NCI-H774 (cell line): Measurements from ENCODE around the gene MAP3K21.
A peak's percentile ranks its signal among the peaks of the same experiment; 100 is the strongest.

Experiments used
- DNase-seq: peaks from one replicate; lab custom pipeline; 2025; lab: John Stamatoyannopoulos, UW

MAP3K21 gene

DNA sequence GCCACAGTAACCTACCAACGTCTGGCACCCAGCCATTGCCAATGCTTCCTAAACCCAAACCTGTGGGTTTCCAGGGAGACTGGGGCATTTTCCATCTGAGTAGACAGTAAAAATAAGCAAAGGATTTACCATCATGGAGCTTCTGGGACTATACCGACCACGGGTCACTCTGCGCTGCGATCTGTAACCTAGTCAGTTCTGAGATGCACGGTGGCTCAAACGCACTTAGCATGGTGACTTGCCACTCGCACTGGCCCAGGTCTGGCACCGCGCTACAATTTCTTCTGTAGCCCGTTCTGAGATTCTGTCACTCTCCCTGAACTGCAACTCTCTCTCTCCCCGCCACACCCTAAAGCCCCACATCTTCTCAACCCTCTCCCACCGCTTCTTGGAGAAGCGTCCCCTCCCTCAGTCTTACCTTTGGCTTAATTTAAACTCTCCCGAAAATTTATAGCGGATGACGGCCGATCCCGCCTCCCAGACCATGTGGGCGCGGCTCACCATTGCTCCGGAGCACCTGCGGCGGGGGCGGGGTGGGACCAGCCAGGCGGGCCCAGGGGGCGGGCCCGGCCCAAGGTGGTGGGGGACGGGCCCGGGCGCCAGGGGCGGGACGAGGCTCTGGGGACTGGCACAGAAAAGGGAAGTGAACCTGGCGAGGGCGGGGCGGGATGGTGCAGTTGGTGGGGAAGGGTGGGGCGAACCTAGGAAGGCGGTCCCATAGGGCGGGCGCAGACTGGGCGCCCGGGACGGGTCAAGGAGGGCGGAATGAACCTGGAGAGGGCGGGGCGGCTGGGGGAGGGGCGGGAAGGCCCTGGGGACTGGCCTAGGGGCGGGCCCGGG lies 493 bp upstream of the MAP3K21 start:
- DNase-seq, result peak; percentile 97

DNA sequence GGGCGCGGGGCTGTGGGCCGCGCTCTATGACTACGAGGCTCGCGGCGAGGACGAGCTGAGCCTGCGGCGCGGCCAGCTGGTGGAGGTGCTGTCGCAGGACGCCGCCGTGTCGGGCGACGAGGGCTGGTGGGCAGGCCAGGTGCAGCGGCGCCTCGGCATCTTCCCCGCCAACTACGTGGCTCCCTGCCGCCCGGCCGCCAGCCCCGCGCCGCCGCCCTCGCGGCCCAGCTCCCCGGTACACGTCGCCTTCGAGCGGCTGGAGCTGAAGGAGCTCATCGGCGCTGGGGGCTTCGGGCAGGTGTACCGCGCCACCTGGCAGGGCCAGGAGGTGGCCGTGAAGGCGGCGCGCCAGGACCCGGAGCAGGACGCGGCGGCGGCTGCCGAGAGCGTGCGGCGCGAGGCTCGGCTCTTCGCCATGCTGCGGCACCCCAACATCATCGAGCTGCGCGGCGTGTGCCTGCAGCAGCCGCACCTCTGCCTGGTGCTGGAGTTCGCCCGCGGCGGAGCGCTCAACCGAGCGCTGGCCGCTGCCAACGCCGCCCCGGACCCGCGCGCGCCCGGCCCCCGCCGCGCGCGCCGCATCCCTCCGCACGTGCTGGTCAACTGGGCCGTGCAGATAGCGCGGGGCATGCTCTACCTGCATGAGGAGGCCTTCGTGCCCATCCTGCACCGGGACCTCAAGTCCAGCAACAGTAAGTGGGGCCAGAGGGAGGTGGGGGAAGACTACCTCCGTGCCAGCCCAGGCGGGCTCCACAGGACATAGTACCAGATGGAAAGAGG lies 808 bp downstream of the MAP3K21 start:
- DNase-seq, result peak; percentile 31

- no peak for DNase-seq
Measured at GRCh38 chr1:233331676-233332519, 4.4 kb downstream of the MAP3K21 start.

- no peak for DNase-seq
Measured at GRCh38 chr1:233333086-233333485, 5.6 kb downstream of the MAP3K21 start.

DNA sequence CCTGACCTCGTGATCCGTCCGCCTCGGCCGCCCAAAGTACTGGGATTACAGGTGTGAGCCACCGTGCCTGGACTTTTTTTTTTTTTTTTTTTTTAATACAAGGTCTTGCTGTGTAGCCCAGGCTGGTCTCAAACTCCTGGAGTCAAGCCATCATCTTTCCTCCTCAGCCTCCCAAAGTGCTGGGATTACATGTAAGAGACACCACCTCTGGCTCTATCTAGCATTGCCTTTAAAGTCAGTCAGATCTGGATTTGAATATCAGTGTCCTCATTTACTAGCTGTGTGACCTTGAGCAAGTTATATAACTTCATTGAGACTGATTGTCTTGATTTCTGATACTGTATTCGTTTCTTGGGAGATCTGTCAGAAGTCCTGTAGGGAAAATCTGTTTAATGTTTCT lies 6.6 kb downstream of the MAP3K21 start:
- no peak for DNase-seq

GRCh38 chr1:233336554-233337456 lies 9.3 kb downstream of the MAP3K21 start:
- no peak for DNase-seq

- DNase-seq, result no peak
Measured at GRCh38 chr1:233337505-233337904, 10.0 kb downstream of the MAP3K21 start.

GRCh38 chr1:233338102-233338501 lies 10.6 kb downstream of the MAP3K21 start:
- DNase-seq, result no peak

DNA sequence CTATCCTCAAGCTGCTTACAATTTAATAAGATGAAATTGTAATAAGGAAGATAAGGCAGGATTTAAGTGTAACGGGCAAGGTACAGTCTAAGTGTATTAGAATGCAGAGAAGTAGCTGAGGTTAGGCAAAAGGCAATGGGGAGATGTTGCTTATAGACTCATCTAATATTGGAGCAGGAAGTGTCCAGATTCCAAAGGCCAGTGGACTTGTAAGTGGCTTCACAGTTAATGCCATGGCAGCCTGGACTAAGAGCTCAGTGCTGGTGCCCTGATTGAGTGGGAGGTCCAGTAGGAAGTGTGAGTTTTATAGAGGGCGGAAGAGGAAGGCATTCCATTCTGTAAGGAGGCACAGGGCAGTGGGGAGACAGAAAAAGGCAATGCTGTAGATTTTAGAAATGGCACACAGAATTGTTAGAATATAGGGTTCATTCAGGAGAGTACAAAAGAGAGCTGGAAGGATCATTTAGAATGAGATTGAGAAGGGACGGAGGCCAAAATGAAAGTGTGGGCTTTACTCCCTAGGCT lies 12.6 kb downstream of the MAP3K21 start:
- DNase-seq, result no peak

- no peak for DNase-seq
Measured at GRCh38 chr1:233340966-233341516, 13.5 kb downstream of the MAP3K21 start.

DNA sequence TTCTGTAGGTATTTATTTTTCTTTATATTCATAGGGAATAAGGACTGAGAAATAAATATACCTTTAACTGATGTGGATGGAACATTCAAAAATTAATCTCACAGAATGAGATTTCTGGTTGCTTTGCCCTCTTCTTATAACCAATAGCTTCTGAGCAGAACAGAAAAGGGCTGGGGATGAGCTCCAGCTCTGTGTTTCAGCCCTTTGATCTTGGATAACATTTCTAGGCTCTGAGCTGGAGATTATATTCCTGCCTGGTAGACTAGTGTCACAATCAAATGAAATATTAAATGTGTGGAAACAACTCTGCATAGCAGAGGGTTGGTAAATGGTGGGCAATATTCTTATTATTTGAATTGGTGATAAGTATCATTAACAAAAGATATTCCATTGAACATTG lies 14.6 kb downstream of the MAP3K21 start:
- DNase-seq, result no peak

- no peak for DNase-seq
Measured at GRCh38 chr1:233343262-233343661, 15.7 kb downstream of the MAP3K21 start.

GRCh38 chr1:233347338-233347737 lies 19.8 kb downstream of the MAP3K21 start:
- DNase-seq, result no peak

DNA sequence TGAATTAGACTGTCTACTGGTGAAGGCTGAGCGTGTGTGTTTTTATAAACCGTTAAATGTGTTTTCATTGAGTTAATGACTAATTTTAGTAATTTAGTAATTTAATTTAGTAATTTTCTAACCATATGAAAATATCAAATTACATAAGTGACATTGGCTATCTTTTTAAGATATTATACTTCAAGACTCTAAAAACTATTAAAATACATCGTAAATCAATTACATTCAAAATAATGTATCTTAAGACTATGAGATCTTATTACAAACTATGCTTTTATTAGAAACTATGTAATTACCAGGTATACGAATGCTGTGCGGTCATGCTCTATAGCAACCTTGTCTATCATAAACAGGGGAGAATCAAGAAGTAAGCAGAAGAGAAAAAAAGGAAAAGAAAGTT lies 21.6 kb downstream of the MAP3K21 start:
- DNase-seq, result no peak

DNA sequence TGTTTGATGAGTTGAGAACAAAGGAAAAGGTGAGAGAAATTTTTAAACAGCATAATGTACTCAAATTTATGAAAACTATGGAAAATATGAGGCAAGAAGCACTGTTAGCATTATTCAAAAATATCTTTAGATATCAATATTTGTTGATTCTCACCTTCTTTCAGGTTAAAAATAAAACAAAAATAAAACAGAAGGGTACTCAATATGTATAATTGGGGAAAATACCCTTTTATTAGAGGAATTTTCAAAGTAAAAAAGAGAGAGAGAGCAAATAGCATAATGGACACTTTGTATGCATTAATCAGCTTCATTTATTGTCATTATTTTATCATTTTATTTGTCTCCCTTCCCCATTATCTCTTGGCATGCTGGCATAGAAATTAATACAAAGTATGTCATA lies 27.5 kb downstream of the MAP3K21 start:
- DNase-seq, result no peak

DNA sequence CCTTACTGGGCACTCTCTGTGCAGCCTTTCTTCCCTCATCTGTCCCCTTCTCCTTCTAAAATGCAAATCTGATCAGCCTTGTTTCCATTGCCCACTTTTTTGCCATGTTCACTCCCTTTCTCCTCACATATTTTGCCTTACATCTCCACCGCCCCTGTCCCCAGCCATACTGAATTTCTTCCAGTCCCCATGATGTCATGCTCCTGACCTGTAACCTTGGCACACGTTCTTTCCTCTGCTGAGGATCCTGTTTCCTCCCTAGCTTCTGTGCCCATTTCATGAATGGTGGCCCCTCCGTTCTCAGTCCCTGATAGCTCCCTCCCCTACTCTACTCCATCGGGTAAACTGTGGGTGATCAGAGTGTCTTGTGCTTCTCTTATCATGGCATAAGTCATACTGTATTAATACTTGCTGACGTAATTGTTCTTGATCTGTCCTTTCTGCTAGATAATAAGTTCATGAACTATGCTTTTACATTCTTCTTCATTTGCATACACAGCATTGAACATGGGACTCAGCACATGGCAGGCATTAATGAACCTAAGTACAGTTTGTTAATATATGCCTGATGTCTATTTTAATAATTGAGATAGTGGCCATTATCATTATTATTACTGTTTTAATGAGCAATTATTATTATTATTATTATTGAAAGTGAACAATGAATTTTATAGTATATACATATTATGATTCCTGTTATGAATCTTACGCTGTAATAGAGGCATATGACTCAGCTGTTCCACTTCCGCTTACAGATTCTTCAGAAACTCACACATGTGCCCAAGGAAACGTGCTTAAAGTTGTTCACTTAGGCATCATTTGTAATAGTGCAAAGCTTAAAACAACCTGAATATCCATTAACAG lies 28.5 kb downstream of the MAP3K21 start:
- no peak for DNase-seq

DNA sequence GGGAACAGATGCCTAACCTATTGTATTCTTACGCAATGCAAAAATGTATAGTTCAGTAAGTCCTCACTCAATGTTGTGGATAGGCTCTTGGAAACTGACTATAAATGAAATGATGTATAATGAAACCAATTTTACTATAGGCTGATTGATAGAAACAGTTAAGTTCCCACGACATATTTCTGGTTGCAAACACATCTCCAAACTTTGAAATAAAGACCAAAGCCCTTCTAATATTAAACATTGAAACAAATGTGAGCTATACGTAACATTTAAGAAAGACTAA lies 29.1 kb downstream of the MAP3K21 start:
- no peak for DNase-seq

- no peak for DNase-seq
Measured at GRCh38 chr1:233357595-233358397, 30.3 kb downstream of the MAP3K21 start.

DNA sequence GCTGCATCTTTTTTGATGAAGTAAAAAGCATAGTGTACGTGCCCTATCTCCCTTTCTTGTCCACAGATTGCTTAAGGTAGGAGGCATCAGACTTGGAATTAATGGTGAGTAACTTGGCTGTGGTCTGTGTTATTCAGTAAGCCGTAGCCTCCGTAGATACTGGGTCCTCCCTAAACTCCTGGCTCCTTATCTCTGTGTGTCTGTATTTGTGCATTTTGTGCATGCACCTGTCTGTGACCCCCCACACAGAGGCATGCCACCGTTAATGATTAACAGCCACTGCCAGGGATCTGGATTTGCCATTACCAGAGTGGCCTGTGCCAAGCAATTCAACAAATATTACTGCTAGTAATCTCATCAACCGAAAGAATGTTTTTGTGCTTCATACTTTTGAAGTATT lies 31.9 kb downstream of the MAP3K21 start:
- DNase-seq, result no peak
